Endothelial cell of umbilical vein (primary cell): ENCODE data around the gene NDUFS3. TPM values are rescaled to one million over a fixed set of nuclear protein-coding genes. Genes with fewer than 3 reads are reported as not detected.

ENCODE experiments used
- BruUV-seq: library from RNA; stranded (reverse); fragments of 400-500 nt; replicated peaks from 2 replicates; lab custom pipeline; 2021; lab: Mats Ljungman, UMichigan
- CTCF ChIA-PET: fragments of 300-600, 350-600 bp; sonication (Branson Sonifier 250); formaldehyde crosslinking; loops from one replicate; lab custom pipeline; 2021; ENCODE audit warnings: antibody characterized with exemption, inconsistent platforms; lab: Charles Lee
- POLR2A ChIA-PET: fragments of 300-600, 350-600 bp; sonication (Branson Sonifier 250); formaldehyde crosslinking; loops from one replicate; lab custom pipeline; 2021; ENCODE audit warnings: antibody characterized with exemption, inconsistent platforms; lab: Charles Lee
- DNase-seq: peaks from one replicate; pipeline ENCODE4 v3.0.0-alpha.2; 2011; ENCODE audit warnings: low read depth, low spot score
- FAIRE-seq: peaks from 2 replicates; lab custom pipeline; 2011; peaks lifted over from hg19 to GRCh38; lab: Jason Lieb, UNC
- H2AFZ ChIP-seq: 2 replicates; pipeline ENCODE4 v1.6.0; 2012; ENCODE audit warnings: low read depth, low read length, control low read depth, inconsistent platforms
- H3K27ac ChIP-seq: 2 replicates; pipeline ENCODE4 v1.5.1; 2011; ENCODE audit warnings: low read depth, mild to moderate bottlenecking, control low read depth, low read length, moderate library complexity; ENCODE audit not compliant: insufficient read depth
- H3K27me3 ChIP-seq, 2 experiments: 2 replicates each; pipeline versions ENCODE4 v1.6.0 to v1.6.1; 2011; ENCODE audit warnings: low read length in 2 of 2, mixed read lengths in 1 of 2; ENCODE audit not compliant: control insufficient read depth in 2 of 2, insufficient read depth in 2 of 2
- H3K36me3 ChIP-seq, 2 experiments: 2 replicates in 1 of 2; 3 replicates in 1 of 2; pipeline ENCODE4 v1.5.1; 2011; ENCODE audit warnings: low read length in 2 of 2, mild to moderate bottlenecking in 1 of 2, moderate library complexity in 1 of 2; ENCODE audit not compliant: control insufficient read depth in 2 of 2, insufficient read depth in 2 of 2; ENCODE audit errors: extremely low read depth in 1 of 2
- H3K4me1 ChIP-seq: 3 replicates; pipeline ENCODE4 v1.5.1; 2011; ENCODE audit warnings: mild to moderate bottlenecking, low read length; ENCODE audit not compliant: control insufficient read depth, insufficient read depth; ENCODE audit errors: extremely low read depth
- H3K4me2 ChIP-seq: 2 replicates; pipeline ENCODE4 v1.6.1; 2011; ENCODE audit warnings: low read length, control low read depth, mixed read lengths; ENCODE audit not compliant: insufficient read depth
- H3K4me3 ChIP-seq, 3 experiments: fragments of 200-600 bp in 1 of 3; sonication (generic), shearing (Covaris generic) in 1 of 3; replicated peaks in 1 of 3; 2 replicates each; pipeline ENCODE4 v1.5.1; 2011 to 2016; ENCODE audit warnings: control low read depth in 3 of 3, low read length in 3 of 3, mild to moderate bottlenecking in 2 of 3, inconsistent platforms in 1 of 3, low read depth in 1 of 3, moderate library complexity in 1 of 3; ENCODE audit not compliant: insufficient read depth in 1 of 3
- H3K79me2 ChIP-seq: 2 replicates; pipeline ENCODE4 v1.6.0; 2012; ENCODE audit warnings: low read length, inconsistent platforms; ENCODE audit not compliant: control insufficient read depth, insufficient read depth
- H3K9ac ChIP-seq: replicated peaks from 2 replicates; pipeline ENCODE3; 2011; ENCODE audit warnings: low read length, control low read depth; ENCODE audit not compliant: insufficient read depth; ENCODE audit errors: extremely low read depth
- H3K9me1 ChIP-seq: replicated peaks from 3 replicates; pipeline ENCODE4 v1.6.0; 2011; ENCODE audit warnings: mild to moderate bottlenecking, low read length; ENCODE audit not compliant: control insufficient read depth, insufficient read depth; ENCODE audit errors: extremely low read depth
- H3K9me3 ChIP-seq: replicated peaks from 2 replicates; pipeline ENCODE4 v1.5.1; 2012; ENCODE audit warnings: low read length, inconsistent platforms; ENCODE audit not compliant: control insufficient read depth, insufficient read depth
- H4K20me1 ChIP-seq: replicated peaks from 2 replicates; pipeline ENCODE3; 2011; ENCODE audit warnings: mild to moderate bottlenecking, low read length; ENCODE audit not compliant: control insufficient read depth, insufficient read depth; ENCODE audit errors: extremely low read depth
- CTCF ChIP-seq, 2 donors: IDR thresholded peaks; 1 replicate in 1 of 2; 2 replicates in 1 of 2; pipeline ENCODE4 v1.5.1; 2011; ENCODE audit warnings: low read length in 2 of 2, mild to moderate bottlenecking in 2 of 2, moderate library complexity in 2 of 2, control low read depth in 1 of 2, inconsistent platforms in 1 of 2, low read depth in 1 of 2; ENCODE audit not compliant: insufficient read depth in 1 of 2; ENCODE audit errors: extremely low read depth in 1 of 2
- EZH2 ChIP-seq: IDR thresholded peaks from 2 replicates; pipeline ENCODE4 v1.6.1; 2012; ENCODE audit warnings: borderline replicate concordance, low read depth, mild to moderate bottlenecking, moderate library complexity, low read length, inconsistent platforms; ENCODE audit not compliant: severe bottlenecking
- FOS ChIP-seq: IDR thresholded peaks from 2 replicates; pipeline ENCODE4 v1.6.1; 2011; ENCODE audit warnings: mild to moderate bottlenecking, low read length, moderate library complexity, borderline replicate concordance; ENCODE audit not compliant: insufficient read depth
- POLR2A ChIP-seq: IDR thresholded peaks from 2 replicates; pipeline ENCODE4 v1.6.1; 2012; ENCODE audit warnings: low read depth, mild to moderate bottlenecking, control low read depth, low read length
- dilution Hi-C: fragments of 300-500 bp; cut with MboI; formaldehyde crosslinking; loops from one replicate; pipeline ENCODE4 v1.15.0; 2019; ENCODE audit warnings: low sequenced_read_pairs; ENCODE audit not compliant: extremely low pct_ligation_motif_present
- intact Hi-C: fragments of 100-400 bp; cut with micrococcal nuclease; formaldehyde crosslinking; loops from one replicate; pipeline ENCODE4 v1.10.0; 2022
- polyA plus RNA-seq, 4 experiments: library from polyadenylated mRNA; depleted of rRNA in 3 of 4; stranded (reverse) in 3 of 4; unstranded in 1 of 4; fragments of >200 nt; gene quantifications; 2 replicates each; pipeline versions ENCODE4 v1.2.1 to v1.2.3, GENCODE V29; 2011 to 2012; ENCODE audit warnings: missing spikeins in 1 of 4
- total RNA-seq: library from RNA; stranded (reverse); gene quantifications from 2 replicates; pipeline ENCODE4 v1.2.3, GENCODE V29; 2021

Gene NDUFS3
- total and polyA plus RNA-seq, 2 donors (not counting 3 experiments of a cell fraction or from before 2014, with no cell fraction given): 99.7 to 169 TPM

DNA sequence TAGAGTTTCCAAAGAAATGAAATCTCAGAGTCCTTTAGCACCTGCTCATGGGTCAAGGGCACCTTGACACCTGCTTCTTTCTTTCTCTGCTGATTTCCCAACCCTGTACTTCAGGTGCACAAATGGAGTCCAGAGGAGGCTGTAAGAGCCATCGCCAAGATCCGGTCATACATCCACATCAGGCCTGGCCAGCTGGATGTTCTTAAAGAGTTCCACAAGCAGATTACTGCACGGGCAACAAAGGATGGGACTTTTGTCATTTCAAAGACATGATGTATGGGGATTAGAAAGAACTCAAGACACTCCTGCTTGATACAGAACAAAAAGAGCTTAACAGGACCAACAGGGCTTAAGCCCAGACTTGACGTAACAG lies 7.5 kb upstream of the NDUFS3 start:
- peaks cover 8 to 15% of the 10 kb centered on the region in 2 experiments for H3K36me3 ChIP-seq
- H3K4me3 ChIP-seq: no peak overlapping the region
- BruUV-seq: no TSS peak
- no peak for DNase-seq
- no peaks in the 10 kb centered on the region for H3K9me3 ChIP-seq
- H2AFZ ChIP-seq: no peak overlapping the region
- H3K9me1 ChIP-seq: no peaks in the 10 kb centered on the region
- peaks cover 26% of the 10 kb centered on the region for H3K79me2 ChIP-seq
- H3K4me1 ChIP-seq: peaks cover 7% of the 10 kb centered on the region
- no peaks in the 10 kb centered on the region for H3K27me3 ChIP-seq
- ChIA-PET CTCF (no interaction called here), POLR2A (no interaction called here)
- H4K20me1 ChIP-seq: peaks cover 3% of the 10 kb centered on the region
- no peak overlapping the region for H3K27ac ChIP-seq
- H3K4me2 ChIP-seq: no peak overlapping the region
- intact Hi-C loops (no loop called here), dilution Hi-C loops (no loop called here)
- TF ChIP-seq FOS (no peak), EZH2 (no peak), POLR2A (no peak)
- FAIRE-seq: no peak
- no peak overlapping the region for H3K9ac ChIP-seq

- no peak overlapping the region for H2AFZ ChIP-seq
- H3K9me3 ChIP-seq: no peaks in the 10 kb centered on the region
- dilution Hi-C loops: no loop called here
- CTCF ChIA-PET: interaction anchor here (0.8 kb wide), 1 partner anchor 45 kb away, joined by 3 read pairs; no protein-coding TSS in a partner anchor
- DNase-seq (no peak), FAIRE-seq (no peak)
- POLR2A ChIA-PET: no interaction called here
- TF ChIP-seq CTCF (IDR thresholded peaks at IDR 0.05; ENCODE audit: extremely low read depth in 1 of 2, insufficient read depth in 1 of 2, low read depth in 1 of 2, low read length in 2 of 2): no peak
- no peak overlapping the region for H3K4me2 ChIP-seq
- peaks cover 3% of the 10 kb centered on the region for H3K4me1 ChIP-seq
- peaks cover 8 to 15% of the 10 kb centered on the region in 2 experiments for H3K36me3 ChIP-seq
- no peak overlapping the region for H3K27ac ChIP-seq
- intact Hi-C loops: no loop called here
- H3K9ac ChIP-seq: no peak overlapping the region
- H3K27me3 ChIP-seq: no peaks in the 10 kb centered on the region
- no TSS peak for BruUV-seq
- H3K79me2 ChIP-seq: peaks cover 21% of the 10 kb centered on the region
- peaks cover 3% of the 10 kb centered on the region for H4K20me1 ChIP-seq
- H3K9me1 ChIP-seq: no peaks in the 10 kb centered on the region
- H3K4me3 ChIP-seq: no peak overlapping the region
Measured at GRCh38 chr11:47571895-47572294, 7.0 kb upstream of the NDUFS3 start.
